HG03097 (cell line): ENCODE results near the gene CFAP46.
"Not testable (repeated sequence)": the region's sequence is repeated elsewhere in the genome, so short reads cannot be mapped to it uniquely, and the experiment has no call there.

Experiments
- ATAC-seq: cut with Tn5 transposase; IDR thresholded peaks from one replicate; pipeline ENCODE4 v1.9.1; 2021; ENCODE audit not compliant: unreplicated experiment, low FRiP score

The CFAP46 gene

DNA sequence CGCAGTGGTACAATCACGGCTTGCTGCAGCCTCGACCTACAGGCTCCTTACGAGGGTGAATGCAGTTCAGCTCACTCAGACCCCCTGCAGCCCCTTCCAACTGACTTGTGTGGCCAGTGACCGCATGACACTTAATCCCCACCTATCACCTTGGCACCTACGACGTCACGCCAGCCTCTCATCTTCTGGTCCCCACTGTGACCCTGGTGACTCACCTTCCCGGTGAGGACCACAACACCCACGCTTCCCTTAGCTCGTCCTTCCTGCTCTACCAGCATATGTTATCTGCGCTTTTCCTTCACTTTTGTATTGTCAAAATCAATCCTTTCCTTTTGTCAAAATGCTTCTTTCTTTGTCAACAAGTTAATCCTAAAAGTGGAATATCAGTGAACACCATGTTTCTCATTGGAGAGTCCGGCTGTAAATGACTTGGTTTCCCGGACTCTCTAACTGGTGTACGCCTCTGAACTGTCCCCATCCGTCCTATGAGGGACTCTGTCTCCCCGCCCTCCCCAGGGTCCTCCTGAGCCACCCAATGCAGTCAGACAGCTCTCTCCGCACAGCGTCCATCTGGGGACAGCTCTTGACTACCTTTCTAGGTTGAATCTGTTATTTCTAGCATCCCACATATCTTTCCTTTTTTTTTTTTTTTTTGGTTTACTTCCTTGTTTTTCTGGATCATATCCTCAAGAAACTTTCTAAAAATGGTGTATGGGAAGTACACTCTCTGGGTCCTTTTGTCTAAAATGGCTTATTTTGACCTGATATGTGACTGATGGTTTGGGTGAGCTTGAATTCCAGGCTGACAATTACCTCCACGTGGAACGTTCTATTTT lies 37.3 kb downstream of the CFAP46 start:
- ATAC-seq = no peak

DNA sequence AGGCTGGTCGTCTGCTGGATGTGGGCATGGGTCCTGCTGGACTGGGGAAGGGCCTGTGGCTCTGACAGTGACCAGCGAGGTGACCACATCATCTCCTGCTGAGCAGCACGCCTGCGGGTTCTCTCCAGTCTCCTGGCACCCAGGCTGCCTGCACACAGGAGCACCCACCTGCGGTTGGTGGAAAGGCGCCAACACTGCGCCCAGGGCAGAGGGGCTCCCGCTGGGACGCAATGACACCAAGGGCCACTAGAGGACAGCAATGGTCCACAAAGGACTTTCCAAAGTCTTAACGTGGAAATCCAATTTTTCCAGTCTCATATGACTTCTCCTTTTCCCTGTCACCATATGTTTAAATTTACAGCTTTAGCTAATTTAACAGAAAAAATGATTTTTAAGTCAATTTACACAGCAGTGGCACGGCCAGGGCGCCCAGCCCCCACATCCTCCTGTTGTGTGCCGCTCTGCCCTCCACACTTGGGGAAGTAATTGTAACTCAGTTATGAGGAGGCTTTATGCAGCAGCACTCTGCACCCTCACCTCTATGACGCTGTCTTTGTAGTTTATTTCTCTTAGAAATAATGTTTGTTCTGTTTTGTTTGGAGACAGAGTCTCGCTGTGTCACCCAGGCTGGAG lies 38.1 kb downstream of the CFAP46 start:
- no peak for ATAC-seq

DNA sequence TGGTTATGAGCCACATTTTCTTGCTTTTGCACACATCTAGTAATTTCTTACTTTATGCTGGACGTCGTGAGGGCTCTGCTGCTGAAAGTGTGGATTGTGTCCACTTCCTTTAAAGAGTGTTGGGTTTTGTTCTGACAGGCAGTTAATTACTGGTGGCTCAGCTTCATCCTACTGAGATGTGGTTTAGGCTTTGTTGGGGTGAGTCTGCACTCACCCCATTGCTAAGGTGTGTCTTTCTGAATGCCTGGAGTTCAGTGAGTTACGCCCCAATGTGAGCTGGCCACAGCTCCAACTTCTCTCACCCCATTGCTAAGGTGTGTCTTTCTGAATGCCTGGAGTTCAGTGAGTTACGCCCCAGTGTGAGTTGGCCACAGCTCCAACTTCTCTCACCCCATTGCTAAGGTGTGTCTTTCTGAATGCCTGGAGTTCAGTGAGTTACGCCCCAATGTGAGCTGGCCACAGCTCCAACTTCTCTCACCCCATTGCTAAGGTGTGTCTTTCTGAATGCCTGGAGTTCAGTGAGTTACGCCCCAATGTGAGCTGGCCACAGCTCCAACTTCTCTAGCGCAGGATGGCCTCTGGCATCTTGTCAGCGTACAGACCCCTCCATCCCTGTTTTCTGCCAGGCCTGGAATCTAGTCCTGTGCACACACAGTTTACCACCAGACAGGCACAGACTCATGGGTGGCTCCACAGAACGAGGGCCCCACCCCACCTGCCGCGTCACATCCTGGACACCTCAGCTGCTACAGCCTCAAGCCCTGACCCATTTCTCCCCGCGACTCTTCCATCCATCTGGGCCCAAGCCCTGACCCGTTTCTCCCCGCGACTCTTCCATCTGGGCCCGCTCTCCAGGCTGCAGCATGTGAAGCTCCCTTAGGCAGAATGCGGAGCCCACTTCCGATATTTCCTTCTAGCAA lies 39.5 kb downstream of the CFAP46 start:
- ATAC-seq = not testable (repeated sequence)

DNA sequence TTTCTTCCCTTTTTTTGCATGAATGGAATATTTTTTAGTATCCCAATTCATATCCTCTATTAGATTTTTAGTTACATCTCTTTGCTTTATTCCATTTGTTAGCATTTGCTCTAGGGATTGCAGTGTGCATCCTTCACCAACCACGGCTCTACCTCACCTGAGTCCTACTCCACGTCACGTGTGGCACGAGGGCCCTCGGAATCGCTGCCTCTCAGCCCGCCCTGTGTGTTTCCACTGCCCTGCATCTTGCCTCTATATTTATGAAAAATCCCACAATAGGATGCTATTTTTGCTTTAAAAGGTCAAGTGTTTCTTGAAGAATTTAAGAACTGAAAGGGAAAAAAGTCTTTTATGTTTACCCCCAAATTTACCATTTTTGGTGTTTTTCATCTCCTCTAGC lies 41.0 kb downstream of the CFAP46 start:
- no peak for ATAC-seq

GRCh38 chr10:132900211-132900756 lies 42.1 kb downstream of the CFAP46 start:
- no peak for ATAC-seq

DNA sequence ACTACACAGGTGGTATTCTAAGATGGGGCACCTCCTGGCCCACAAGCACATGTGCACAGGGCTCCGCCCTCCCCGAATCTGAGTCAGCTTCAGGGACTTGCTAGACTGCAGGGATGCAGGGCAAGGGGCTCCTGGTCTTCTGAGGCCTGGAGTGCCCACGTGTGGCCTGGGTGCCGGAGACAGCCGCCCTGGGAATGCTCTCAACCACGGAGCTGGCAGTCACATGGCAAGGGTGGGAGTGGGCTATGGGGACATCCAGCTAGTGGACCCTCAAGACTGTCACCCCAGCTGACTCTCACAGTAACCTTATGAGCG lies 42.7 kb downstream of the CFAP46 start:
- ATAC-seq = no peak

GRCh38 chr10:132899054-132899750 lies 43.2 kb downstream of the CFAP46 start:
- ATAC-seq = no peak

DNA sequence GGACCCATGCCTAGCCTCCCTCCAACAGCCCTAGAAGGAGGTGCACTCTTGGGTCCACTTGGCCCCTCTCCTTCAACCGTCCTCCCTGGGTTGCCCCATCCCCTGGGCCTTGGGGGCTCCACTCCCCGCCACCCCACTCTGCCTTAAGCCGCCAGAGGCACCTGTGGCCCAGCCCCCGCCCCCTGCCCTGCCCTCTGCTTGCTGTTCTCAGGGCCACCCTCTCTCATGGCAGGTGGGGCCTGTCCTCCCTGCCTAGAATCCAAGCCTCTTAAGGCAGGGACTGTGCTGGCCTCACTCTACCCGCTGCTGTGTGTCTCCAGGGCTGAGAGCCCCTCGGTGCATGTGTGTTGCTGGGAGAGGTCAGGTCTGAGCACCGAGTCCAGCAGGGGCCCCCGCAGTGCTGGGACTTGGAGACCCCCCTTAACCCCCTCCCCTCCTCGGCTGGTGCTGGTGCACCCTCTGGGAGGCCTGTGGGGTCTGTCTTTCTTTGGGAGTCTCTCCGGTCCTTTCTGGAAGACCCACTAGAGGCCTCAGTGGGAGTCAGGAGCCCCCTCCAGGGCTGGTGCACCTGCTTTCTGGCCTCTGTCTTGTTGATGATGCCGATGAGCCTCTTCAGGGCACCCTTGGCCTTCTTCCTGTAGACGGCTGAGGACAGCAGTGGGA lies 43.8 kb downstream of the CFAP46 start:
- ATAC-seq = no peak

GRCh38 chr10:132897516-132898381 lies 44.6 kb downstream of the CFAP46 start:
- ATAC-seq = no peak

DNA sequence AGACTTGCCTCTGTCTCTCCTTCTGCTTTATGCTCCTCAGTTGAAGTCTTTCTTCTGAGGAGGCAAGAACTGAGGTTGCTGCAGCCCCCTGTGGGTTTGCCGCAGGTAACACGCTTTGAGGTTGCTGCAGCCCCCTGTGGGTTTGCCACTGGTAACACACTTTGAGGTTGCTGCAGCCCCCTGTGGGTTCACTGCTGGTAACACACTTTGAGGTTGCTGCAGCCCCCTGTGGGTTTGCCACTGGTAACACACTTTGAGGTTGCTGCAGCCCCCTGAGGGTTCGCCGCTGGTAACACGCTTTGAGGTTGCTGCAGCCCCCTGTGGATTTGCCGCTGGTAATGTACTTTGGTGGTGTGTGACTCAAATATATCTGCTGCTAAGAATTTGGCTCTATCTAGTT lies 48.6 kb downstream of the CFAP46 start:
- not testable (repeated sequence) for ATAC-seq

DNA sequence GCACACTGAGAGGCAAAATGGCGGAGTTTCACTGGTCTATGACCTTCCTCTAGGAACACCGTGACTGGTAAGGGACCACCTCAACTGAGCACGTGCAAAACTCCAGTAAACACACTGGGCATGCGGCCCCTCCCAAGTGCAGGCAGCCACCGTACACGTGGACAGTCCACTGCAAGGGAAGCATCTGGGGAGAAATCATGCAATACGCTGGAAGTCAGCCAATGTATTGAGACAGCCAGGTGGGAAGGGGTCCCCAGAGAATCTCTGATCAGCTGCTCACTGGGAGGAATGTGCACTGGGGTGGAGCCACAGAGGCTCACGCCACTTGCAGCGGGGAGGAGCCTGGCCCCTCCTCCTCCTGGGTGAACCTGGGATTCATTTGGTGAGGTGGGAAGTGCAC lies 49.3 kb downstream of the CFAP46 start:
- no peak for ATAC-seq

DNA sequence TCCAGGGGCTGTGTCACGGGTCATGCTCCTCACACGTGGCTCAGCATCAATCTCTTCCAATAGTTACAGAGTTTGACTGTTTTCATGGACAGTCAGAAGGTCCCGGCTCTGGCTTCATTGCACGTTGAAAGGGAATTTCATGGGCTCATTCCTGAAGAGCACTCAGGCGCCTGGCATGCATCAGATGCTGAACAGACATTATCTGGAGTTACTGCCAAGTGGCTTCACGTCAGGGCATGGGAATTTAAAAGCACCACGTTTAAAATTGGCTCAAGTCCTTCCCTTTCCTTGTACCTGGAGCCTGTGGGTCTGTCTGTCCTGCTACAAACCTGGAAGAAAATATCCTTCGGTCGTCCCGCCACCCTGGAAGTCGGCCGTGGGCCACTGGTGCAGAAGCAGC lies 50.4 kb downstream of the CFAP46 start:
- no peak for ATAC-seq

DNA sequence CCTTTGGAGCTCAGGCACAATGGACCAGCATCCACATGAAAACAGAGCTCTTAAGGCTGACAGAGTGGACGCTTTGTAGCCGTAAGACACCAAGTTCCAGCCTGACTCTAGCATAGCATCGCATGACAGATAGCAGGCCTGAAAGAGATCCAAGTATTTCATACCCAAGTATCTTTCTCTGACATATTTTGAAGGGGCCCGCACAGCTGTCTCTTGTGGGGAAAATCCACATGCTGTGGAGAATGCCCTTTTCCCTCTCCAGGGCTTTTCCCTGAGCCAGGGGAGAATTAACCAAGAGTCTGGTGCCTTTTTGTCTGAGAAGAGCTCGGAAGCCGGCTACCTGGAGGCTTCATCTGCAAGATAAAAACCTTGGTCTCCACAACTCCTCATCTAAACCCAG lies 51.0 kb downstream of the CFAP46 start:
- ATAC-seq = no peak

DNA sequence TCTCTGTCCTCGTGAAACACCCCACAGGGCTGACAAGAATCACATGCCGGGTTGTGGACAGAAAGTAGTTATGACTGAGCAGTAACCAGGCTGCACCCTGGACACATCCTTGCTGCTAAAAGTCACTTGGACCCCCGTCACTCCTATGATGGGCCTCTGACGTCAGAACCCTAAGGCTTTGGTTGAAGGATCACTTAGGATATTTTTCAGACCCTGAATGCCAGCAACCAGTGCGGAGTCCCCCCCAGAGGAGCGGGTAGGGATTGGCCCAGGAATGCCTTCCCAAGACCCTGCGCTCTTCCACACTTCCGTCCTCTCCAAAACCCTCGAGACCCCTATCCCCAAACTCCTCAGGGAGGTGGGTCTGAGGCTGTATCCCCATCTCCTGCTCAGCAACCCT lies 52.1 kb downstream of the CFAP46 start:
- ATAC-seq = no peak

GRCh38 chr10:132889556-132889955 lies 52.8 kb downstream of the CFAP46 start:
- no peak for ATAC-seq

GRCh38 chr10:132888898-132889490 lies 53.4 kb downstream of the CFAP46 start:
- ATAC-seq = no peak

GRCh38 chr10:132888446-132888845 lies 53.9 kb downstream of the CFAP46 start:
- ATAC-seq = not testable (repeated sequence)

GRCh38 chr10:132886211-132887099 lies 55.9 kb downstream of the CFAP46 start:
- no peak for ATAC-seq
